Adrenal gland (tissue), 12 donors: ENCODE measurements around the gene MALT1. TPM values are rescaled to one million over a fixed set of nuclear protein-coding genes. Genes with fewer than 3 reads are reported as not detected.

Source experiments
- DNase-seq, 7 donors: peaks; one replicate each; pipeline ENCODE4 v3.0.0-alpha.2; 2019 to 2020
- H3K27ac ChIP-seq, 5 donors: fragments of 200-600 bp; sonication (generic) in 4 of 5; 1 replicate in 3 of 5; 2 replicates in 2 of 5; pipeline versions ENCODE4 v1.5.1 to v1.8.0; 2016 to 2020; ENCODE audit warnings: mild to moderate bottlenecking in 1 of 5
- H3K27me3 ChIP-seq: fragments of 200-600 bp; 2 replicates; pipeline ENCODE4 v1.8.0; 2021
- H3K36me3 ChIP-seq, 2 donors: fragments of 200-600 bp; replicated peaks in 1 of 2; 1 replicate in 1 of 2; 2 replicates in 1 of 2; pipeline versions ENCODE4 v1.5.1 to v1.8.0; 2018 to 2022
- H3K4me1 ChIP-seq, 2 donors: fragments of 200-600 bp; replicated peaks in 1 of 2; 1 replicate in 1 of 2; 2 replicates in 1 of 2; pipeline versions ENCODE4 v1.5.1 to v1.8.0; 2018 to 2021
- H3K4me3 ChIP-seq, 4 donors: fragments of 200-600 bp; sonication (generic) in 3 of 4; one replicate each; pipeline ENCODE4 v1.5.1; 2016 to 2018
- H3K9me3 ChIP-seq, 3 donors: fragments of 200-600 bp; sonication (generic) in 1 of 3; replicated peaks in 1 of 3; 1 replicate in 2 of 3; 2 replicates in 1 of 3; pipeline versions ENCODE4 v1.5.1 to v1.8.0; 2016 to 2021
- POLR2A ChIP-seq, 2 donors: fragments of 450-650 bp; IDR thresholded peaks; one replicate each; pipeline ENCODE4 v1.6.1; 2017; ENCODE audit warnings: antibody characterized with exemption in 2 of 2, mild to moderate bottlenecking in 2 of 2, moderate library complexity in 1 of 2
- WGBS, 4 donors: extraction: QIAGEN DNeasy Blood & Tissue Kit in 2 of 4; methylation state at CpG; one replicate each; pipeline versions ENCODE4 v1.1.5 to v1.1.7; 2013 to 2017; 5-methylcytosine and 5-hydroxymethylcytosine counted together
- intact Hi-C, 2 donors: fragments of 100-400 bp; cut with DNase I; formaldehyde crosslinking; loops; one replicate each; pipeline versions ENCODE4 v1.14.1 to v1.15.0; 2022 to 2023
- polyA plus RNA-seq, 3 donors: library from polyadenylated mRNA; stranded (reverse); fragments of 200-250 nt in 2 of 3; fragments of 350-450 nt in 1 of 3; fragmentation: Illumina TruSeq in 1 of 3; extraction: RNeasy Lipid Tissue Mini Kit (QIAGEN cat#74804) in 1 of 3; gene quantifications; one replicate each; pipeline ENCODE4 v1.2.3, GENCODE V29; 2013 to 2014
- total RNA-seq, 9 donors: library from RNA; depleted of rRNA in 4 of 9; stranded (reverse); fragments of >200 nt in 4 of 9; fragments of 120-200 nt in 1 of 9; fragmentation: NEBNext Ultra II Directional in 1 of 9; extraction: Animal tissue kit (Norgen Biotek cat#: 25700) in 1 of 9; gene quantifications; one replicate each; pipeline versions ENCODE4 v1.1.0 to v1.2.4, GENCODE V29; 2013 to 2023
- TF ChIP-seq, protein P1 (sequence below), 6 experiments: fragments of 450-650 bp in 4 of 6; fragments of 200-600 bp in 2 of 6; sonication (generic) in 1 of 6; IDR thresholded peaks; 1 replicate in 5 of 6; 2 replicates in 1 of 6; pipeline versions ENCODE4 v1.5.1 to v1.8.0; 2016 to 2021; ENCODE audit warnings: antibody characterized with exemption in 6 of 6, mild to moderate bottlenecking in 2 of 6, moderate library complexity in 1 of 6
- donor health status: healthy with polysubstance abuse.
- donor health status: Bipolar disorder and iron deficiency.
- donor health status: DM: yes; HTN: yes; CAD: no.
- donor health status: DM: no; HTN: no; CAD: no.
- donor health status: DM: no; HTN: no; CAD: no.
- donor health status: DM: yes; HTN: yes; CAD: no.

Gene MALT1
- total and polyA plus RNA-seq, 12 donors, result 4.2 to 19.2 (median 9.4) TPM

- TF ChIP-seq POLR2A (IDR thresholded peaks at IDR 0.05), result no peak
- TF ChIP-seq, protein P1, sequence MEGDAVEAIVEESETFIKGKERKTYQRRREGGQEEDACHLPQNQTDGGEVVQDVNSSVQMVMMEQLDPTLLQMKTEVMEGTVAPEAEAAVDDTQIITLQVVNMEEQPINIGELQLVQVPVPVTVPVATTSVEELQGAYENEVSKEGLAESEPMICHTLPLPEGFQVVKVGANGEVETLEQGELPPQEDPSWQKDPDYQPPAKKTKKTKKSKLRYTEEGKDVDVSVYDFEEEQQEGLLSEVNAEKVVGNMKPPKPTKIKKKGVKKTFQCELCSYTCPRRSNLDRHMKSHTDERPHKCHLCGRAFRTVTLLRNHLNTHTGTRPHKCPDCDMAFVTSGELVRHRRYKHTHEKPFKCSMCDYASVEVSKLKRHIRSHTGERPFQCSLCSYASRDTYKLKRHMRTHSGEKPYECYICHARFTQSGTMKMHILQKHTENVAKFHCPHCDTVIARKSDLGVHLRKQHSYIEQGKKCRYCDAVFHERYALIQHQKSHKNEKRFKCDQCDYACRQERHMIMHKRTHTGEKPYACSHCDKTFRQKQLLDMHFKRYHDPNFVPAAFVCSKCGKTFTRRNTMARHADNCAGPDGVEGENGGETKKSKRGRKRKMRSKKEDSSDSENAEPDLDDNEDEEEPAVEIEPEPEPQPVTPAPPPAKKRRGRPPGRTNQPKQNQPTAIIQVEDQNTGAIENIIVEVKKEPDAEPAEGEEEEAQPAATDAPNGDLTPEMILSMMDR (IDR thresholded peaks at IDR 0.05), result no peak
- 96 to 99% (median 98%) methylated on average over 5 to 12 of the region's 12 CpGs for WGBS, 4 donors
- H3K9me3 ChIP-seq, result no peaks in the 10 kb centered on the region
- intact Hi-C loops, result no loop called here
- no peak overlapping the region for H3K4me3 ChIP-seq
- no peak overlapping the region for H3K27ac ChIP-seq
- no peaks in the 10 kb centered on the region for H3K27me3 ChIP-seq
- H3K36me3 ChIP-seq, result peaks cover 0 to 2% of the 10 kb centered on the region in 2 donors
- DNase-seq, result no peak
- H3K4me1 ChIP-seq, result no peaks in the 10 kb centered on the region
Measured at GRCh38 chr18:58690259-58690658, 19.0 kb downstream of the MALT1 start.

- no peaks in the 10 kb centered on the region for H3K9me3 ChIP-seq
- H3K27me3 ChIP-seq, result no peaks in the 10 kb centered on the region
- WGBS, 4 donors, result 86 to 94% (median 92%) methylated on average over 4 to 8 of the region's 8 CpGs
- no peak overlapping the region for H3K27ac ChIP-seq
- DNase-seq, result no peak
- intact Hi-C loops, result no loop called here
- H3K4me3 ChIP-seq, result no peak overlapping the region
- H3K36me3 ChIP-seq, result peaks cover 0 to 2% of the 10 kb centered on the region in 2 donors
- no peaks in the 10 kb centered on the region for H3K4me1 ChIP-seq
- TF ChIP-seq, protein P1 (IDR thresholded peaks at IDR 0.05), result no peak
- TF ChIP-seq POLR2A (IDR thresholded peaks at IDR 0.05), result no peak
Measured at GRCh38 chr18:58691256-58691655, 20.0 kb downstream of the MALT1 start.

DNA sequence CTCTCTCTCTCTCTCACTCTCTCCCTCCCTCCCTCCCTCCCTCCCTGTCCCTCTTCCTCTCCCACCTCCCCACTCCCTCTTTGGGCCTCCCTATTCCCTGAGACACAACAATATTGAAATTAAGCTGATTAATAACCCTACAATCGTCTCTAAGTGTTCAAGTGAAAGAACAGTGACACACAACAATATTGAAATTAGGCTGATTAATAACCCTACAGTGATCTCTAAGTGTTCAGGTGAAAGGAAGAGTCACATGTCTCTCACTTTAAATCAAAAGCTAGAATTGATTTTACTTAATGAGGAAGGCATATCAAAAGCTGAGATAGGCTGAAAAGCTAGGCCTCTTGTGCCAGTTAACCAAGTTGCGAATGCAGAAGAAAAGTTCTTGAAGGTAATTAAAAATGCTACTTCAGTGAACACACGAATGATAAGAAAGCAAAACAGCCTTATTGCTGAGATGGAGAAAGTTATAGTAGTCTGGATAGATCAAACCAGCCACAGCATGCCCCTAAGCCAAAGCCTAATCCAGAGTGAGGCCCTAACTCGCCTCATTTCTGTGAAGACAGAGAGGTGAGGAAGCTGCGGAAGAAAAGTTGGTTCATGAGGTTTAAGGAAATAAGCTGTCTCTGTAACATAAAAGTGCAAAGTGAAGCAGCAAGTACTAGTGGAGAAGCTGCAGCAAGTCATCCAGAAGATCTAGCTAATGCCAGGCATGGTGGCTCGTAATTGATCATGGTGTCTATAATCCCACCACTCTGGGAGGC lies 21.3 kb downstream of the MALT1 start:
- Histone ChIP-seq H3K36me3 (peaks cover 0 to 2% of the 10 kb centered on the region in 2 donors), H3K4me3 (no peak overlapping the region), H3K9me3 (no peaks in the 10 kb centered on the region), H3K27me3 (no peaks in the 10 kb centered on the region), H3K27ac (no peak overlapping the region), H3K4me1 (no peaks in the 10 kb centered on the region)
- intact Hi-C loops, result no loop called here
- TF ChIP-seq POLR2A (IDR thresholded peaks at IDR 0.05), result no peak
- TF ChIP-seq, protein P1 (IDR thresholded peaks at IDR 0.05), result no peak
- no peak for DNase-seq
- 92 to 95% (median 93%) methylated on average over 6 of the region's 6 CpGs for WGBS, 4 donors

DNA sequence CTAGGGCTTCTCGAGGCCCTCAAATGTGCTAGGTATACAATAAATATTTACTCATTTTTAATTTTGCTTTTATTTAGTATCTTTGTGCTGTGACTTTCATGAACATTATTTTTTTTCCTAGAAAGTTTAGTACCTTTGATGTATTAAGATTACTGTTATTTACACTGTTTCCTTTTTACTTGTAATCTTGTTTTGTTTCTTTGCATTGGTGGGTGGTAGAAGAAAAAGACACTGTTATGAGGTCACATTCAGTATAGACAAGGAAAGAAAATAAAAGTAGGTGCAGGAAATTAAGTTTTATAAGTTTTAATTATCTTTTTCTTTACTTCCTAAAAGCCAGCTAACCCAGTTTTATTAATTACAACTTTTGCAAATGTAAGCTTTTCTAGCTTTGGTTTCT lies 23.0 kb downstream of the MALT1 start:
- H3K4me1 ChIP-seq, result no peaks in the 10 kb centered on the region
- intact Hi-C loops, result no loop called here
- no peak for DNase-seq
- peaks cover 0 to 2% of the 10 kb centered on the region in 2 donors for H3K36me3 ChIP-seq
- no peak overlapping the region for H3K27ac ChIP-seq
- no peak overlapping the region for H3K4me3 ChIP-seq
- TF ChIP-seq POLR2A (IDR thresholded peaks at IDR 0.05), result no peak
- TF ChIP-seq, protein P1 (IDR thresholded peaks at IDR 0.05), result no peak
- WGBS, 4 donors, result 77 to 92% (median 90%) methylated on average over 1 of the region's 1 CpG
- no peaks in the 10 kb centered on the region for H3K27me3 ChIP-seq
- H3K9me3 ChIP-seq, result no peaks in the 10 kb centered on the region
